NCI-H526 treated with DMSO at 0.1 percent for 48 hours (cell line): ENCODE measurements around the gene GMPPB.
"Not testable (repeated sequence)": the region's sequence is repeated elsewhere in the genome, so short reads cannot be mapped to it uniquely, and the experiment has no call there.

Experiments
- DNase-seq: peaks from one replicate; lab custom pipeline; 2025; lab: John Stamatoyannopoulos, UW

Gene GMPPB

GRCh38 chr3:49689908-49690624, 33.7 kb downstream of the GMPPB start:
- not testable (repeated sequence) for DNase-seq

GRCh38 chr3:49689046-49689907, 34.5 kb downstream of the GMPPB start, which contains the start of the genes MST1 and RNF123:
Gene MST1, minus strand, starts transcription at chr3:49689474. Its CDS starts 783 bp downstream, at chr3:49688691.
Gene RNF123, plus strand, starts transcription at chr3:49689557. Its CDS starts 1,609 bp downstream, at chr3:49691166.
- no peak for DNase-seq

- not testable (repeated sequence) for DNase-seq
Measured at GRCh38 chr3:49688338-49689045, 35.3 kb downstream of the GMPPB start.

GRCh38 chr3:49687424-49687795, 36.3 kb downstream of the GMPPB start:
- not testable (repeated sequence) for DNase-seq

- not testable (repeated sequence) for DNase-seq
Measured at GRCh38 chr3:49686769-49687423, 36.9 kb downstream of the GMPPB start.

- DNase-seq, result not testable (repeated sequence)
Measured at GRCh38 chr3:49686346-49686745, 37.4 kb downstream of the GMPPB start.

GRCh38 chr3:49685846-49686245, 37.9 kb downstream of the GMPPB start:
- not testable (repeated sequence) for DNase-seq

GRCh38 chr3:49685103-49685502, 38.6 kb downstream of the GMPPB start:
- DNase-seq, result not testable (repeated sequence)

- DNase-seq, result not testable (repeated sequence)
Measured at GRCh38 chr3:49684453-49684852, 39.3 kb downstream of the GMPPB start.

- no peak for DNase-seq
Measured at GRCh38 chr3:49683162-49683561, 40.6 kb downstream of the GMPPB start.

GRCh38 chr3:49681543-49681942, 42.2 kb downstream of the GMPPB start:
- DNase-seq, result no peak

GRCh38 chr3:49681232-49681522, 42.6 kb downstream of the GMPPB start:
- no peak for DNase-seq

GRCh38 chr3:49680493-49681231, 43.1 kb downstream of the GMPPB start:
- no peak for DNase-seq

GRCh38 chr3:49675912-49676311, 47.8 kb downstream of the GMPPB start:
- no peak for DNase-seq

- DNase-seq, result no peak
Measured at GRCh38 chr3:49674497-49674983, 49.2 kb downstream of the GMPPB start.

- no peak for DNase-seq
Measured at GRCh38 chr3:49673715-49674496, 49.8 kb downstream of the GMPPB start, which contains the start of gene APEH. Gene APEH, plus strand, starts transcription at chr3:49674351. Its CDS starts 51 bp downstream, at chr3:49674402.

GRCh38 chr3:49673121-49673714, 50.5 kb downstream of the GMPPB start:
- DNase-seq, result no peak

- DNase-seq, result no peak
Measured at GRCh38 chr3:49671291-49672288, 52.2 kb downstream of the GMPPB start.

GRCh38 chr3:49670940-49671290, 52.8 kb downstream of the GMPPB start:
- no peak for DNase-seq
